WERI-Rb-1 (cell line): ENCODE measurements around the gene FAM136A.
"Not testable (repeated sequence)": the region's sequence is repeated elsewhere in the genome, so short reads cannot be mapped to it uniquely, and the experiment has no call there.

Experiments used
- DNase-seq: peaks from one replicate; pipeline ENCODE4 v3.0.0-alpha.2; 2020
- H3K27ac ChIP-seq: fragments of 250-450 bp; sonication (Bioruptor Pico); 2 replicates; pipeline ENCODE4 v1.5.1; 2020; ENCODE audit warnings: mild to moderate bottlenecking, moderate library complexity
- H3K27me3 ChIP-seq: fragments of 250-450 bp; sonication (Bioruptor Pico); 2 replicates; pipeline ENCODE4 v1.5.1; 2021; ENCODE audit warnings: mild to moderate bottlenecking, low read depth, moderate library complexity; ENCODE audit not compliant: insufficient read depth, severe bottlenecking
- H3K36me3 ChIP-seq: fragments of 250-450 bp; sonication (Bioruptor Pico); 2 replicates; pipeline ENCODE4 v1.5.1; 2020; ENCODE audit warnings: mild to moderate bottlenecking, moderate library complexity
- H3K4me3 ChIP-seq: 2 replicates; pipeline ENCODE4 v1.5.1; 2011; ENCODE audit warnings: low read depth, mild to moderate bottlenecking, control low read depth, low read length
- H3K9me3 ChIP-seq: fragments of 250-450 bp; sonication (Bioruptor Pico); 2 replicates; pipeline ENCODE4 v1.5.1; 2021; ENCODE audit warnings: mild to moderate bottlenecking, moderate library complexity; ENCODE audit not compliant: severe bottlenecking
- TF ChIP-seq, protein P1 (sequence below): IDR thresholded peaks from 2 replicates; pipeline ENCODE4 v1.5.1; 2011; ENCODE audit warnings: low read depth, mild to moderate bottlenecking, control low read depth, inconsistent platforms, low read length

FAM136A gene

GRCh38 chr2:70283500-70284191 is 18.2 kb downstream of the FAM136A start:
- Histone ChIP-seq H3K27me3 (no peaks in the 10 kb centered on the region), H3K4me3 (no peak overlapping the region), H3K36me3 (peaks cover 91% of the 10 kb centered on the region), H3K27ac (no peak overlapping the region), H3K9me3 (no peaks in the 10 kb centered on the region)
- TF ChIP-seq, protein P1, sequence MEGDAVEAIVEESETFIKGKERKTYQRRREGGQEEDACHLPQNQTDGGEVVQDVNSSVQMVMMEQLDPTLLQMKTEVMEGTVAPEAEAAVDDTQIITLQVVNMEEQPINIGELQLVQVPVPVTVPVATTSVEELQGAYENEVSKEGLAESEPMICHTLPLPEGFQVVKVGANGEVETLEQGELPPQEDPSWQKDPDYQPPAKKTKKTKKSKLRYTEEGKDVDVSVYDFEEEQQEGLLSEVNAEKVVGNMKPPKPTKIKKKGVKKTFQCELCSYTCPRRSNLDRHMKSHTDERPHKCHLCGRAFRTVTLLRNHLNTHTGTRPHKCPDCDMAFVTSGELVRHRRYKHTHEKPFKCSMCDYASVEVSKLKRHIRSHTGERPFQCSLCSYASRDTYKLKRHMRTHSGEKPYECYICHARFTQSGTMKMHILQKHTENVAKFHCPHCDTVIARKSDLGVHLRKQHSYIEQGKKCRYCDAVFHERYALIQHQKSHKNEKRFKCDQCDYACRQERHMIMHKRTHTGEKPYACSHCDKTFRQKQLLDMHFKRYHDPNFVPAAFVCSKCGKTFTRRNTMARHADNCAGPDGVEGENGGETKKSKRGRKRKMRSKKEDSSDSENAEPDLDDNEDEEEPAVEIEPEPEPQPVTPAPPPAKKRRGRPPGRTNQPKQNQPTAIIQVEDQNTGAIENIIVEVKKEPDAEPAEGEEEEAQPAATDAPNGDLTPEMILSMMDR = no peak
- no peak for DNase-seq

DNA sequence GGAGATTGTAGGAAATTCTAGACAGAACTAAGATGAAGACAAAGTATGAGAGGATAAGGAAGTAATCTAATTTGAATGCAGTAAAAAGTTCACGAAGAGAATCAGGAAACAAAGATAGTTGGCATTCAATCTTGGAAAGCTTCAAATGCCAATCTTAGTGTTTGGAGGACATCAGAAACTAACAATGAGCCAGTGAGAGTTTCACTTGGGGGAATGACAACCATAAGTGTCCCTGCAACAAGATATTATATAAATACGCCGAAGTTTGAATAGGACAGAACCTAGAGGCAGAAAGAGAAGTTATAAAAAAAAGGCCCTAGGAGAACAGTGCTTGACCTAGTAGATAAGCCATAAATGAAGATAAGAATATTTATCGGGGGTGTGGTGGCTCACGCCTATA is 19.4 kb downstream of the FAM136A start:
- DNase-seq = no peak
- Histone ChIP-seq H3K27me3 (no peaks in the 10 kb centered on the region), H3K9me3 (no peaks in the 10 kb centered on the region), H3K27ac (no peak overlapping the region), H3K4me3 (no peak overlapping the region), H3K36me3 (peaks cover 91% of the 10 kb centered on the region)
- TF ChIP-seq, protein P1 = no peak

DNA sequence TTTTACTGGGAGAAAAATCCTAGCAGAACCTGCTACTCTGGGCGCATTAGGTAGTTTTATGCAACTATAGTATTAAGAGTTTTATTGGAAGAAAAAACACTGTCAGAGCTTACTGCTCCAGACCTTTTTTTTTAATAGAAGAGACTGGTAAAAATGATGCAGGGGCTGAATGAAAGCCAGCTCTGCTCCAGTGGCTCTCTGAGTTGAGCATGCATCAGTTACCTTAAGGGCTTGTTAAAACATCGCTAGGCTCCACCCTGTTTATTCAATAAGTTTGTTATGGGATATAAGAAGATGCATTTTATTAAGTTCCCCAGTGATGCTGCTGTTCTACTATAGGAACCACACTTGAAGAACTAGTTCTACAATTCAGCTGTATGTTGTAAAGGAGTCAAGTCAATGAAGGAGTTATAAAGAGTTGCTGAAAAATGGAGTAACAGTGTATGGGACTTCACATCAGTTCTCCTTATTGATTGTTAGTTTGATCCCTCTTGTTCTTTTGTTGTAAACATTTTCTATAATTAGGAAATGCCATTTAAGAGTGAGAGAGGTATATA is 21.5 kb downstream of the FAM136A start:
- H3K36me3 ChIP-seq = peaks cover 88% of the 10 kb centered on the region
- DNase-seq = no peak
- no peaks in the 10 kb centered on the region for H3K27me3 ChIP-seq
- H3K27ac ChIP-seq = no peak overlapping the region
- no peak overlapping the region for H3K4me3 ChIP-seq
- no peaks in the 10 kb centered on the region for H3K9me3 ChIP-seq
- TF ChIP-seq, protein P1 = no peak

DNA sequence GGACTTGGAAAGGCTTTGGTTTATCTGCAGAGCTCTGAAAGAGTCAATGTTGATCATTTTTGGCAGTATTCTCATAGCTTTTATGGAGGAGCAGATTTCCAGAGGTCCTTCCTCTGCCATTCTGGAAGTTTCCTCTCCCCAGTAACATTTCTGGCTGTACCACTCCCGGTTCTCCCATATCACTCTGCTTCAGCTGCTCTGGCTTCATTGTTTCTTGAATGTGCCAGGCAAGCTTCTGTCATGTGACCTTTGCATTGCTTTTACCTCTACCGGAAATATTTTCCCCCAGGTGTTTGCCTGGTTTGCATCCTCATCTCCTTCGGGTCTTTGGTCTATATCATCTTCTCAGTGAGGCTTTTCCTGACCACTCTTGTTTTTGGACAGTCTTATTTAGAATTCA is 31.5 kb downstream of the FAM136A start:
- Histone ChIP-seq H3K27me3 (no peaks in the 10 kb centered on the region), H3K4me3 (no peak overlapping the region), H3K9me3 (peaks cover 5% of the 10 kb centered on the region), H3K27ac (no peak overlapping the region), H3K36me3 (peaks cover 28% of the 10 kb centered on the region)
- TF ChIP-seq, protein P1 = no peak
- DNase-seq = no peak

DNA sequence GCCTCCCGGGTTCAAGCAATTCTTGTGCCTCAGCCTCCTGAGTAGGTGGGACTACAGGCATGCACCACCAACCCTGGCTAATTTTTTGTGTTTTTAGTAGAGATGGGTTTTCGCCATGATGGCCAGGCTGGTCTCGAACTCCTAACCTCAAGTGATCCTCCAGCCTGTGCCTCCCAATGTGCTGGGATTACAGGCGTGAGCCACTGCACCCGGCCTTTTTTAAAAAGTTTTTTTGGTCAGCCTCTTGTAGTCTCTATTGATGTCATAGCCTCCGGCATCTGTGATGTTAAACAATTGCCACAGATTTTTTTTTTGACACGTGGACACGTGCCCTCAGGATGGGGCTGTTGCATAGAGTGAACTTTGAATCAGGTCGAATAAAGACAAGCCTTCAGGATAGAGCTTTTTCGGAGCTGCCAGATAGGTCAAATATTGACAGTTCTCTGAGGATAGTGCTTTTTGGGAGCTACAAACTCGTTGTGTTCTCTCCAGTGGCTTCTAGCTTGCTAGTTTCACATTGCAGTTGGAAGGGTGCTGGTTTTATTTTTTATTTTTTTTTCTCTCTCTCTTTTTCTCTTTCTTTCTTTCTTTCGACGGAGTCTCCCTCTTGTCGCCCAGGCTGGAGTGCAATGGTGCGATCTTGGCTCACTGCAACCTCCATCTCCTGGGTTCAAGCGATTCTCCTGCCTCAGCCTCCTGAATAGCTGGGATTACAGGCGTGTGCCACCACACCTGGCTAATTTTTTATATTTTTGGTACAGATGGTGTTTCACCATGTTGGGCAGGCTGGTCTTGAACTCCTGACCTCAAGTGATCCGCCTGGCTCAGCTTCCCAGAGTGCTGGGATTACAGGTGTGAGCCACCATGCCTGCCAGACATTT is 32.2 kb downstream of the FAM136A start:
- H3K27ac ChIP-seq, H3K27me3 ChIP-seq, DNase-seq, H3K9me3 ChIP-seq, H3K4me3 ChIP-seq: not testable (repeated sequence)
- peaks cover 27% of the 10 kb centered on the region for H3K36me3 ChIP-seq

DNA sequence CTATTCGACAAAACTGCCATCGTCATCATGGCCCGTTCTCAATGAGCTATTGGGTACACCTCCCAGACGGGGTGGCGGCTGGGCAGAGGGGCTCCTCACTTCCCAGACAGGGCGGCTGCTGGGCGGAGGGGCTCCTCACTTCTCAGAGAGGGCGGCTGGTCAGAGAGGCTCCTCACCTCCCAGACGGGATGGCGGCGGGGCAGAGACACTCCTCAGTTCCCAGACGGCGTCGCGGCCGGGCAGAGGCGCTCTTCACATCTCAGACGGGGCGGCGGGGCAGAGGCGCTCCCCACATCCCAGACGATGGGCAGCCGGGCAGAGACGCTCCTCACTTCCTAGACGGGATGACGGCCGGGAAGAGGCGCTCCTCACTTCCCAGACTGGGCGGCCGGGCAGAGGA is 34.9 kb downstream of the FAM136A start:
- not testable (repeated sequence) for H3K4me3 ChIP-seq, H3K27ac ChIP-seq, H3K9me3 ChIP-seq, H3K27me3 ChIP-seq, DNase-seq
- peaks cover 34% of the 10 kb centered on the region for H3K36me3 ChIP-seq
